Measurements from ENCODE around the gene TOP3B.

DNA sequence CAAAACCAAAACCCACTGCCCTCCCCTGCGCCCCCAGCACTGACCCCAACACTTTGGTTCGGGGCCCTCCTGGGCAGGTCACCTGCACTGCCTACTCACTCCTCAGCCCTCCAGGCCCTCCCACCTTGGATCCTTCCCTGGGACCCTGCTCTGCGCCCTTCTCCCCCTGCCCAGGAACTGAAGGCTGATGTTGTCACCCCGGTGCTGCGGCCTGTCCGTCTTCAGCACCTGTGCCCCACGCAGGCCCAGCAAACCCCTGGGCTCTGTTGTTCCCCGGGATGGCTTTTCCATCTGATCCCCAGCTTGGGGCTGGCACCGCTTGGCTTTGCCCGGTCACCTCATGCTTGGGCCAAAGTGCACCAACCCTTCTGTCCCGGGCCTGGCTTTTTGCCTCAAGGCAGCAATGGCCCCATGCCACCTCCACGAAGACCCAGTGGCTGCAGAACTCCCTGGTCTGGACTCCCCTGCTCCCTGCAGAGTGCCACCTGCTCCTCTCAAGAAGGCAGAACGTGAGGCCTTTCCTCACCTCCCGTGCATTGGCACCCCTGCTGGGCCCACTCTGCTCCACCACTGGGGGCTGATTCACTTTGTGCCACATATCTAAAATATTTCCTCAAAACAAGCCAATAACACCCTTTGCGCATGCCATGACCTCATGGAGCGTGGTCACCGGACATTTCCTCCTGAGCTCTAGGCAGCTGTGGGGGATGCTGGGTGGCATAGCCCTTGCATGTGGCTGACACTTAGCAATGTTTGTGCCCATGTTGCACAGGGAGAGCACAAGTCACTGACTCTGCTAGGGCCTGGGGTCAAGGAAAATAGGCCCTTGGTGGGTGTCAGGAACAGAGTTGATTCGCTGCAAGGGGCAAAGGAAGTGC, 38.8 kb downstream of the TOP3B start:
- TF ChIP-seq, protein P1, sequence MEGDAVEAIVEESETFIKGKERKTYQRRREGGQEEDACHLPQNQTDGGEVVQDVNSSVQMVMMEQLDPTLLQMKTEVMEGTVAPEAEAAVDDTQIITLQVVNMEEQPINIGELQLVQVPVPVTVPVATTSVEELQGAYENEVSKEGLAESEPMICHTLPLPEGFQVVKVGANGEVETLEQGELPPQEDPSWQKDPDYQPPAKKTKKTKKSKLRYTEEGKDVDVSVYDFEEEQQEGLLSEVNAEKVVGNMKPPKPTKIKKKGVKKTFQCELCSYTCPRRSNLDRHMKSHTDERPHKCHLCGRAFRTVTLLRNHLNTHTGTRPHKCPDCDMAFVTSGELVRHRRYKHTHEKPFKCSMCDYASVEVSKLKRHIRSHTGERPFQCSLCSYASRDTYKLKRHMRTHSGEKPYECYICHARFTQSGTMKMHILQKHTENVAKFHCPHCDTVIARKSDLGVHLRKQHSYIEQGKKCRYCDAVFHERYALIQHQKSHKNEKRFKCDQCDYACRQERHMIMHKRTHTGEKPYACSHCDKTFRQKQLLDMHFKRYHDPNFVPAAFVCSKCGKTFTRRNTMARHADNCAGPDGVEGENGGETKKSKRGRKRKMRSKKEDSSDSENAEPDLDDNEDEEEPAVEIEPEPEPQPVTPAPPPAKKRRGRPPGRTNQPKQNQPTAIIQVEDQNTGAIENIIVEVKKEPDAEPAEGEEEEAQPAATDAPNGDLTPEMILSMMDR (IDR thresholded peaks at IDR 0.05; ENCODE audit: insufficient read depth, low read length, poor library complexity, severe bottlenecking) = no peak
- no peak for TF ChIP-seq EZH2phosphoT487 (conservative IDR thresholded peaks at IDR 0.05; ENCODE audit: low read length)

All from SU-DHL-6 (cell line).